Natural killer cell (primary cell): ENCODE data around the gene SATB2. TPM values are rescaled to one million over a fixed set of nuclear protein-coding genes. Genes with fewer than 3 reads are reported as not detected.

Source experiments
- ATAC-seq, 3 donors: fragments of 150-1000 bp in 2 of 3; fragments of 200-7000 bp in 1 of 3; cut with Tn5 transposase; 1 replicate in 1 of 3; 2 replicates in 2 of 3; pipeline ENCODE4 v1.10.0; 2021; ENCODE audit warnings: mild to moderate bottlenecking in 2 of 3, moderate library complexity in 2 of 3
- DNase-seq, 2 donors: peaks; one replicate each; pipeline versions ENCODE4 v3.0.0 to v3.0.0-alpha.2; 2013 to 2021; ENCODE audit warnings: mixed read lengths in 1 of 2
- H3K27ac ChIP-seq: one replicate; pipeline ENCODE4 v1.5.1; 2013; ENCODE audit warnings: mild to moderate bottlenecking, low read length
- H3K27me3 ChIP-seq: one replicate; pipeline ENCODE4 v1.6.1; 2013; ENCODE audit warnings: low read length; ENCODE audit not compliant: control insufficient read depth, insufficient read depth
- H3K36me3 ChIP-seq: one replicate; pipeline ENCODE4 v1.6.1; 2013; ENCODE audit warnings: low read length; ENCODE audit not compliant: control insufficient read depth, insufficient read depth
- H3K4me1 ChIP-seq: one replicate; pipeline ENCODE4 v1.6.1; 2013; ENCODE audit warnings: low read length; ENCODE audit not compliant: control insufficient read depth, insufficient read depth
- H3K4me3 ChIP-seq: one replicate; pipeline ENCODE4 v1.5.1; 2013; ENCODE audit warnings: low read length
- H3K9me3 ChIP-seq: one replicate; pipeline ENCODE4 v1.6.1; 2013; ENCODE audit warnings: low read length; ENCODE audit not compliant: control insufficient read depth, insufficient read depth
- H3K27ac Mint-ChIP-seq, 2 donors: one replicate each; pipeline ENCODE4 v1.8.0; 2022; ENCODE audit warnings: mild to moderate bottlenecking in 2 of 2, mixed read lengths in 2 of 2, moderate library complexity in 1 of 2
- H3K27me3 Mint-ChIP-seq, 2 donors: one replicate each; pipeline ENCODE4 v1.8.0; 2022; ENCODE audit warnings: low read depth in 2 of 2, mixed read lengths in 2 of 2
- H3K36me3 Mint-ChIP-seq: one replicate; pipeline ENCODE4 v1.8.0; 2022; ENCODE audit warnings: mixed read lengths
- H3K4me1 Mint-ChIP-seq, 2 donors: one replicate each; pipeline ENCODE4 v1.8.0; 2022; ENCODE audit warnings: mixed read lengths in 2 of 2
- H3K4me3 Mint-ChIP-seq: one replicate; pipeline ENCODE4 v1.8.0; 2022; ENCODE audit warnings: mild to moderate bottlenecking, moderate library complexity, mixed read lengths
- H3K9me3 Mint-ChIP-seq, 2 donors: one replicate each; pipeline ENCODE4 v1.8.0; 2022; ENCODE audit warnings: mixed read lengths in 2 of 2
- CTCF ChIP-seq: fragments of 200-600 bp; IDR thresholded peaks from one replicate; pipeline ENCODE4 v1.8.0; 2022; ENCODE audit warnings: antibody characterized with exemption
- WGBS: methylation state at CpG from one replicate; pipeline ENCODE4 v1.1.7; 2013; ENCODE audit warnings: missing lambda C conversion rate; ENCODE audit not compliant: insufficient coverage; 5-methylcytosine and 5-hydroxymethylcytosine counted together
- intact Hi-C: fragments of 100-400 bp; cut with micrococcal nuclease; formaldehyde crosslinking; loops from one replicate; pipeline ENCODE4 v1.14.2; 2022
- total RNA-seq, 4 donors: library from RNA; stranded (reverse); fragments of 120-200 nt in 1 of 4; gene quantifications; one replicate each; pipeline versions ENCODE4 v1.2.3 to v1.2.4, GENCODE V29; 2013 to 2022

The SATB2 gene
- total RNA-seq, 3 donors from 2014 or later (not counting 1 experiment from before 2014, with no cell fraction given), result 0.73 to 2.8 (median 0.79) TPM

- no peaks in the 10 kb centered on the region for H3K36me3 ChIP-seq
- Mint-ChIP-seq H3K36me3 (no peaks in the 10 kb centered on the region), H3K4me3 (no peak overlapping the region), H3K27ac (no peak overlapping the region), H3K4me1 (no peaks in the 10 kb centered on the region), H3K9me3 (no peaks in the 10 kb centered on the region), H3K27me3 (peaks cover 0 to 8% of the 10 kb centered on the region in 2 donors)
- no peaks in the 10 kb centered on the region for H3K9me3 ChIP-seq
- no peak overlapping the region for H3K4me3 ChIP-seq
- intact Hi-C loops, result no loop called here
- H3K27ac ChIP-seq, result no peak overlapping the region
- no peak for TF ChIP-seq CTCF
- no peaks in the 10 kb centered on the region for H3K4me1 ChIP-seq
- DNase-seq (no peak), ATAC-seq (no peak)
- H3K27me3 ChIP-seq, result no peaks in the 10 kb centered on the region
Measured at GRCh38 chr2:199407421-199407820, 50.3 kb downstream of the SATB2 start.

GRCh38 chr2:199405241-199405640 lies 52.5 kb downstream of the SATB2 start:
- no peak for TF ChIP-seq CTCF
- Mint-ChIP-seq H3K27me3 (peaks cover 0 to 3% of the 10 kb centered on the region in 2 donors), H3K36me3 (no peaks in the 10 kb centered on the region), H3K9me3 (no peaks in the 10 kb centered on the region), H3K4me1 (no peaks in the 10 kb centered on the region), H3K4me3 (no peak overlapping the region), H3K27ac (no peak overlapping the region)
- Histone ChIP-seq H3K27ac (no peak overlapping the region), H3K27me3 (no peaks in the 10 kb centered on the region), H3K9me3 (no peaks in the 10 kb centered on the region), H3K4me3 (no peak overlapping the region), H3K36me3 (no peaks in the 10 kb centered on the region), H3K4me1 (no peaks in the 10 kb centered on the region)
- DNase-seq (no peak), ATAC-seq (no peak)
- intact Hi-C loops, result no loop called here

- no peaks in the 10 kb centered on the region for H3K27me3 ChIP-seq
- DNase-seq (no peak), ATAC-seq (no peak)
- H3K36me3 Mint-ChIP-seq, result no peaks in the 10 kb centered on the region
- H3K27ac Mint-ChIP-seq, result no peak overlapping the region
- intact Hi-C loops, result no loop called here
- H3K4me1 ChIP-seq, result no peaks in the 10 kb centered on the region
- H3K4me3 ChIP-seq, result no peak overlapping the region
- H3K27ac ChIP-seq, result no peak overlapping the region
- TF ChIP-seq CTCF, result no peak
- H3K9me3 ChIP-seq, result no peaks in the 10 kb centered on the region
- no peaks in the 10 kb centered on the region for H3K36me3 ChIP-seq
- H3K4me3 Mint-ChIP-seq, result no peak overlapping the region
- H3K9me3 Mint-ChIP-seq, result no peaks in the 10 kb centered on the region
- peaks cover 0 to 3% of the 10 kb centered on the region in 2 donors for H3K27me3 Mint-ChIP-seq
- no CpG with 5 or more reads among the region's 1 CpG for WGBS
- H3K4me1 Mint-ChIP-seq, result no peaks in the 10 kb centered on the region
Measured at GRCh38 chr2:199404841-199405240, 52.9 kb downstream of the SATB2 start.

- Histone ChIP-seq H3K36me3 (no peaks in the 10 kb centered on the region), H3K27ac (no peak overlapping the region), H3K4me1 (no peaks in the 10 kb centered on the region), H3K27me3 (no peaks in the 10 kb centered on the region), H3K4me3 (no peak overlapping the region), H3K9me3 (no peaks in the 10 kb centered on the region)
- DNase-seq (no peak), ATAC-seq (no peak)
- TF ChIP-seq CTCF, result no peak
- no peak overlapping the region for H3K4me3 Mint-ChIP-seq
- no peak overlapping the region for H3K27ac Mint-ChIP-seq
- H3K9me3 Mint-ChIP-seq, result no peaks in the 10 kb centered on the region
- intact Hi-C loops, result no loop called here
- H3K27me3 Mint-ChIP-seq, result no peaks in the 10 kb centered on the region
- no peaks in the 10 kb centered on the region for H3K36me3 Mint-ChIP-seq
- H3K4me1 Mint-ChIP-seq, result no peaks in the 10 kb centered on the region
Measured at GRCh38 chr2:199395311-199395710, 62.4 kb downstream of the SATB2 start.
